AG04449 (cell line): Measurements from ENCODE around the gene ATF6B.

Experiments used
- CTCF ChIA-PET: fragments of 350-600 bp; formaldehyde crosslinking; extraction: SDS; loops from one replicate; lab custom pipeline; 2021; ENCODE audit warnings: antibody characterized with exemption; lab: Yijun Ruan, JAX
- POLR2A ChIA-PET: fragments of 400-600, 350-600 bp; formaldehyde crosslinking; extraction: SDS; loops from one replicate; lab custom pipeline; 2020; ENCODE audit warnings: antibody characterized with exemption, inconsistent platforms; lab: Yijun Ruan, JAX
- DNase-seq: peaks from one replicate; pipeline ENCODE4 v3.0.0-alpha.2; 2010; ENCODE audit warnings: low read depth, low spot score
- H3K4me3 ChIP-seq: 2 replicates; pipeline ENCODE4 v1.5.1; 2011; ENCODE audit warnings: low read depth, mild to moderate bottlenecking, control low read depth, low read length
- TF ChIP-seq, protein P1 (sequence below): IDR thresholded peaks from one replicate; pipeline ENCODE4 v1.5.1; 2011; ENCODE audit warnings: mild to moderate bottlenecking, moderate library complexity, low read length, control low read depth, inconsistent platforms; ENCODE audit not compliant: insufficient read depth; ENCODE audit errors: missing control alignments

ATF6B gene

DNA sequence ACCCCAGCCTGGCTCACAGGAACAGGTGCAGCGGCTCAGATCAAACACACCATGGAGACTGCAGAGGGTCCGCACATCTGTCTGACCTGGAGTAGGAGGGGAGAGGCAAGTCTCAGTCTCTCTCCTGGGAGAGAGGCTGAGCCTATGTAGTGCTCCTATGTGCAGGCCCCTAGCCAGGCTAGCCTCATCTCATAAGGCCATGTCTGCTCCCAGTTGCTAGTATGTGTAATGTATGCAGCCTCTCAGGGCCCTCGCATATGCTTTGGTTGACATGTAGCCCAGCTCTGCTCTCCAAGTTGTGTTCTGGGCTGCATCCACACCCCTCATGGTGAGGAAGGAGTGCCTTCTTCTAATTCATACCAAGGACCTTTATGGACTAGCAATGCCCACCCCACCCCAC, 30.7 kb downstream of the ATF6B start:
- ChIA-PET POLR2A (no interaction called here), CTCF (interaction anchor here (0.8 to 3.2 kb wide), 3 partner anchors 8 to 50 kb away, joined by 3 to 12 read pairs (median 3); no protein-coding TSS in a partner anchor)
- no peak for DNase-seq
- H3K4me3 ChIP-seq = no peak overlapping the region
- TF ChIP-seq, protein P1, sequence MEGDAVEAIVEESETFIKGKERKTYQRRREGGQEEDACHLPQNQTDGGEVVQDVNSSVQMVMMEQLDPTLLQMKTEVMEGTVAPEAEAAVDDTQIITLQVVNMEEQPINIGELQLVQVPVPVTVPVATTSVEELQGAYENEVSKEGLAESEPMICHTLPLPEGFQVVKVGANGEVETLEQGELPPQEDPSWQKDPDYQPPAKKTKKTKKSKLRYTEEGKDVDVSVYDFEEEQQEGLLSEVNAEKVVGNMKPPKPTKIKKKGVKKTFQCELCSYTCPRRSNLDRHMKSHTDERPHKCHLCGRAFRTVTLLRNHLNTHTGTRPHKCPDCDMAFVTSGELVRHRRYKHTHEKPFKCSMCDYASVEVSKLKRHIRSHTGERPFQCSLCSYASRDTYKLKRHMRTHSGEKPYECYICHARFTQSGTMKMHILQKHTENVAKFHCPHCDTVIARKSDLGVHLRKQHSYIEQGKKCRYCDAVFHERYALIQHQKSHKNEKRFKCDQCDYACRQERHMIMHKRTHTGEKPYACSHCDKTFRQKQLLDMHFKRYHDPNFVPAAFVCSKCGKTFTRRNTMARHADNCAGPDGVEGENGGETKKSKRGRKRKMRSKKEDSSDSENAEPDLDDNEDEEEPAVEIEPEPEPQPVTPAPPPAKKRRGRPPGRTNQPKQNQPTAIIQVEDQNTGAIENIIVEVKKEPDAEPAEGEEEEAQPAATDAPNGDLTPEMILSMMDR = no peak

DNA sequence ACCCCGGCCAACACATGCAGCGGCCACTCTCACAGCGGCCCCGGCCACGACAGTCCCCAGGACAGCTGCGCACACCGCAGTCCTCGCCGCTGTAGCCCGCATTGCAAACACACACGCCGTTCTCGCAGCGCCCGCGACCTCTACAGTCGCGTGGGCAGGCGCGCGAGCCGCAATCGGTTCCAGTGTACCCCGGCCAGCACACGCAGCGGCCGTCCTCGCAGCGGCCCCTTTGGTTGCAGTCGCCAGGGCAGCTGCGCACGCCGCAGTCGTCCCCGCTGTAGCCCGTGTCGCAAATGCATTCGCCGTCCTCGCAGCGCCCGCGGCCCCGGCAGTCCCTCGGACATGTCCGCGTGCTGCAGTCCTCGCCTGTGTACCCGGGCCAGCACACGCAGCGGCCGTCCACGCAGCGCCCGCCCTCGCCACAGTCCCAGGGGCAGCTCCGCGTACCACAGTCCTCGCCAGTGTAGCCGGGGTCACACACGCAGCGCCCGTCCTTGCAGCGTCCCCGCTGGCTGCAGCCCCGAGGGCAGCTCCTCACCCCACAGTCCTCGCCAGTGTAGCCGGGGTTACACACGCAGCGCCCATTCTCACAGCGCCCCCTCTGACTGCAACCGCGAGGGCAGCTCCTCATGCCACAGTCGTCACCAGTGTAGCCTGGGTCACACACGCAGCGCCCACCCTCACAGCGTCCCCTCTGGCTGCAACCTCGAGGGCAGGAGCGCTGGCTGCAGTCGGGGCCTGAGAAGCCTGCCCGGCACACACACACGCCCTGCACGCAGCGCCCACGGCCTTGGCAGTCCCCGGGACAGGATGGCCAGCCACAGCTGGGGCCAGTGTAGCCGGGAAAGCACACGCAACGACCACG, 31.4 kb downstream of the ATF6B start:
- ChIA-PET CTCF (interaction anchor here (0.8 to 0.9 kb wide), 2 partner anchors 22 to 49 kb away, joined by 3 read pairs; no protein-coding TSS in a partner anchor), POLR2A (interaction anchor here (0.7 kb wide), 1 partner anchor 13 kb away, joined by 3 read pairs; the partner anchor contains the start of gene TNXB)
- DNase-seq = no peak
- TF ChIP-seq, protein P1 = no peak
- no peak overlapping the region for H3K4me3 ChIP-seq

DNA sequence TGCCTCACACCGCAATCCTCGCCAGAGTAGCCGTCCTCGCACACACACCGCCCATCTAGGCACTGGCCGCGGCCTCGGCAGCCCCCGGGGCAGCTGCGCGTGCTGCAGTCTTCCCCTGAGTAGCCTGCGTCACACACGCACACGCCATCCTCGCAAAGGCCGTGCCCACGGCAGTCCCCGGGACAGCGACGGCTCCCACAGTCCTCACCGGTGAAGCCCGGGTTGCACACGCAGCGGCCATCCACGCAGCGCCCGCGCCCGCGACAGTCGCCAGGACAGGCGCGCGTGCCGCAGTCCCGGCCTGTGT, 32.0 kb downstream of the ATF6B start:
- TF ChIP-seq, protein P1 = no peak
- ChIA-PET POLR2A (no interaction called here), CTCF (no interaction called here)
- DNase-seq = no peak
- H3K4me3 ChIP-seq = no peak overlapping the region

DNA sequence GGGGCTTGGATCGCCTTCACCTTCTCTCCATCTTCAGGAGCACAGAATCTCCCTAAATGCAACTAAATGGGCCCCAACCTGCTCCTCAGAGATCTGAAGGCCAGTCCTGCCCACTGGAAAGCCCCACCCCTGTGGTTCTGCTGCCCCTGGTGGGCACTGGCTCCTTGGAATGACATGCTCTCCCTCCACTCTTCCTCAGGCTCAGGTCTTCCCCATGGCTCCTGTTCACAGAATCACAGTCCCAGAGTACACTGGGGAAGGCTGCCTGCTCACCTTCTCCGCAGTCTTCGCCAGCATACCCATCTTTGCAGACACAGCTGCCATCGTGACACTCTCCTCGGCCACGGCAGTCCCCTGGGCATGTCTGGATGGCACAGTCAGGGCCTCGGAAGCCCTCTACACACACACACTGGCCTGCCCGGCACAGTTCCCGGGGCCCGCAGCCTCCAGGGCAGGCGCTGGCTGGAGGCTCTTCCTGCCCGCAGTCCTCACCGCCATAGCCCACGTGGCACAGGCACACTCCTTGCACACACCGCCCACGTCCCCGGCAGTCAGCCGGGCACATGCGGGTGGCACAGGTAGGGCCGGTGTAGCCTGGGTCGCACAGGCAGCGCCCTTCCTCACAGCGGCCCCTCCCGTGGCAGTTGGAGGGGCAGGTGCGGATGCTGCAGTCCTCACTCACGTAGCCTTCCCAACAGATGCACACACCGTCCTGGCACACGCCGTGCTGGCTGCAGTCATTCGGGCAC, 32.5 kb downstream of the ATF6B start:
- ChIA-PET CTCF (interaction anchor here (1.5 kb wide), 1 partner anchor 23 kb away, joined by 4 read pairs; no protein-coding TSS in a partner anchor), POLR2A (no interaction called here)
- DNase-seq = no peak
- TF ChIP-seq, protein P1 = peak; percentile 12
- H3K4me3 ChIP-seq = no peak overlapping the region

DNA sequence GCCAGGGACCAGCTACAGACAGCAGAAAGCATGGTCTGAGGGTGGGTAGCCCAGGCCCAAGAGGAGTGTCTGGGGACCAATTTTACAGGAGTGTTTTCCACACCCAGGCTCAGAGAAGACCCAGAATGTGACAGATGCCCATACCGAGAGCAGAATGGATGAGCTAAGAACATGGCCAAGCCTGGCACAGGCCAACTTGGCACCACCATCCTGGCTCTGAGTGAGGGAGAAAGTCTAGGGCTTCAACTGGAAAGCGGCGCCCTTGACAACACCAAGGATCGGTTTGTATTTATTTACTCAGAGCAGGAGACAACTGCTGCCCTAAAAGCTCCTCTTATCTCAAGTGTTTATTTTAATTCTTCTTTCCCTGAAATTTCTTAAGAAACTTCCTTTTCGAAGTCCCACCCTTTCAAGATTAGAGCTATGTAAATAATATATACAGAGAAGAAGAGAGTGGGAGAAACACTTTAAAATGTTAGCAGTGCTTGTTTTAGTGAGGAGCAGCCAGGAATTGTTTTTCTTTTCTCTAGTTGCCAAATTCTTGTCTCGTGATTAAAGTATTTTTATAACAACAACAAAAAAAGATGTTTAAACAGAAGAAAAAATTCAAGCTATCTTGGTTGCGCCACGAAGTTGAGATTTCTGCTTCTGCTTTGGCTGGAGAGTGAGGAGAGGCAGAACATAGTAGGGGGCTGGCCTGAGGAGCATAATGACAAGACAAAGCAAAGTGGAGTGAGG, 35.1 kb downstream of the ATF6B start:
- CTCF ChIA-PET = interaction anchor here (0.9 to 1.7 kb wide), 11 partner anchors 11 to 162 kb away, joined by 3 to 7 read pairs (median 4); no protein-coding TSS in a partner anchor
- TF ChIP-seq, protein P1 = no peak
- DNase-seq = no peak
- POLR2A ChIA-PET = interaction anchor here (1.0 to 1.2 kb wide), 3 partner anchors 14 to 21 kb away, joined by 3 to 5 read pairs (median 4); no protein-coding TSS in a partner anchor
- H3K4me3 ChIP-seq = no peak overlapping the region
